CD14-positive monocyte (primary cell): ENCODE results near the gene SLC44A4. TPM values are rescaled to one million over a fixed set of nuclear protein-coding genes. Genes with fewer than 3 reads are reported as not detected.
A peak's percentile ranks its signal among the peaks of the same experiment; 100 is the strongest.

Experiments used
- DNase-seq, 3 donors: peaks; one replicate each; pipeline ENCODE4 v3.0.0-alpha.2; 2011 to 2022
- H2AFZ ChIP-seq: 2 replicates; pipeline ENCODE4 v1.6.0; 2012; ENCODE audit warnings: mild to moderate bottlenecking, low read depth, low read length, inconsistent platforms; ENCODE audit not compliant: insufficient read depth, poor library complexity, severe bottlenecking
- H3K27ac ChIP-seq, 2 donors: 1 replicate in 1 of 2; 2 replicates in 1 of 2; pipeline ENCODE4 v1.5.1; 2012 to 2013; ENCODE audit warnings: low read length in 2 of 2, control low read depth in 1 of 2, inconsistent platforms in 1 of 2, low read depth in 1 of 2, mild to moderate bottlenecking in 1 of 2
- H3K27me3 ChIP-seq, 2 donors: one replicate each; pipeline versions ENCODE4 v1.6.0 to v1.6.1; 2011 to 2013; ENCODE audit warnings: low read length in 2 of 2; ENCODE audit not compliant: control insufficient read depth in 2 of 2, insufficient read depth in 2 of 2
- H3K36me3 ChIP-seq, 2 donors: replicated peaks in 1 of 2; 1 replicate in 1 of 2; 2 replicates in 1 of 2; pipeline versions ENCODE4 v1.5.1 to v1.6.1; 2012 to 2013; ENCODE audit warnings: low read length in 2 of 2, control low read depth in 1 of 2, inconsistent platforms in 1 of 2, mild to moderate bottlenecking in 1 of 2; ENCODE audit not compliant: insufficient read depth in 2 of 2, control insufficient read depth in 1 of 2
- H3K4me1 ChIP-seq, 2 donors: 1 replicate in 1 of 2; 2 replicates in 1 of 2; pipeline versions ENCODE4 v1.5.1 to v1.6.1; 2012 to 2013; ENCODE audit warnings: low read length in 2 of 2, control low read depth in 1 of 2, inconsistent platforms in 1 of 2, mild to moderate bottlenecking in 1 of 2, moderate library complexity in 1 of 2; ENCODE audit not compliant: insufficient read depth in 2 of 2, control insufficient read depth in 1 of 2
- H3K4me2 ChIP-seq: replicated peaks from 2 replicates; pipeline ENCODE3; 2012; ENCODE audit warnings: low read length, moderate library complexity, mild to moderate bottlenecking; ENCODE audit not compliant: poor library complexity, severe bottlenecking; ENCODE audit errors: extremely low read depth
- H3K4me3 ChIP-seq, 3 experiments: fragments of 200-600 bp in 1 of 3; sonication (generic) in 1 of 3; replicated peaks in 1 of 3; 1 replicate in 2 of 3; 2 replicates in 1 of 3; pipeline ENCODE4 v1.5.1; 2011 to 2013; ENCODE audit warnings: low read length in 3 of 3, mild to moderate bottlenecking in 3 of 3, control low read depth in 2 of 3, low read depth in 2 of 3, inconsistent platforms in 1 of 3, moderate library complexity in 1 of 3
- H3K79me2 ChIP-seq: 2 replicates; pipeline ENCODE4 v1.6.0; 2012; ENCODE audit warnings: mild to moderate bottlenecking, control low read depth, inconsistent platforms, low read length, moderate library complexity; ENCODE audit not compliant: insufficient read depth
- H3K9ac ChIP-seq: 2 replicates; pipeline ENCODE4 v1.6.0; 2017; ENCODE audit warnings: low read length, mild to moderate bottlenecking; ENCODE audit not compliant: insufficient read depth, poor library complexity, severe bottlenecking
- H3K9me3 ChIP-seq, 2 donors: replicated peaks in 1 of 2; 1 replicate in 1 of 2; 2 replicates in 1 of 2; pipeline versions ENCODE4 v1.5.1 to v1.6.1; 2012 to 2013; ENCODE audit warnings: low read length in 2 of 2, control low read depth in 1 of 2; ENCODE audit not compliant: control insufficient read depth in 1 of 2, insufficient read depth in 1 of 2
- H4K20me1 ChIP-seq: 2 replicates; pipeline ENCODE4 v1.6.0; 2012; ENCODE audit warnings: mild to moderate bottlenecking, low read length, control low read depth, moderate library complexity; ENCODE audit not compliant: insufficient read depth
- H3K27ac Mint-ChIP-seq, 7 donors: one replicate each; pipeline ENCODE4 v1.8.0; 2020; ENCODE audit warnings: mild to moderate bottlenecking in 7 of 7, mixed read lengths in 7 of 7, moderate library complexity in 6 of 7, inconsistent platforms in 2 of 7
- H3K27me3 Mint-ChIP-seq, 3 donors: one replicate each; pipeline ENCODE4 v1.8.0; 2021 to 2022; ENCODE audit warnings: low read depth in 3 of 3, mild to moderate bottlenecking in 3 of 3, mixed read lengths in 3 of 3, moderate library complexity in 3 of 3, inconsistent platforms in 1 of 3
- H3K36me3 Mint-ChIP-seq, 2 donors: one replicate each; pipeline ENCODE4 v1.8.0; 2020; ENCODE audit warnings: mixed read lengths in 2 of 2, inconsistent platforms in 1 of 2, mild to moderate bottlenecking in 1 of 2
- H3K4me1 Mint-ChIP-seq: one replicate; pipeline ENCODE4 v1.8.0; 2020; ENCODE audit warnings: mild to moderate bottlenecking, mixed read lengths
- H3K4me3 Mint-ChIP-seq, 2 donors: one replicate each; pipeline ENCODE4 v1.8.0; 2020; ENCODE audit warnings: mild to moderate bottlenecking in 2 of 2, mixed read lengths in 2 of 2, moderate library complexity in 1 of 2
- H3K9me3 Mint-ChIP-seq, 7 donors: one replicate each; pipeline ENCODE4 v1.8.0; 2020 to 2022; ENCODE audit warnings: mixed read lengths in 7 of 7, mild to moderate bottlenecking in 6 of 7, moderate library complexity in 6 of 7, inconsistent platforms in 2 of 7
- WGBS: methylation state at CpG from one replicate; pipeline ENCODE4 v1.1.5; 2013; ENCODE audit warnings: missing lambda C conversion rate; ENCODE audit not compliant: insufficient coverage; 5-methylcytosine and 5-hydroxymethylcytosine counted together
- intact Hi-C, 2 donors: fragments of 100-400 bp; cut with micrococcal nuclease; formaldehyde crosslinking; loops; one replicate each; pipeline versions ENCODE4 v1.15.0 to v1.15.1; 2023
- polyA plus RNA-seq, 3 donors: library from polyadenylated mRNA; depleted of rRNA in 1 of 3; unstranded in 2 of 3; stranded (reverse) in 1 of 3; fragments of 300-500 nt in 2 of 3; fragments of >200 nt in 1 of 3; fragmentation: Illumina TruSeq in 2 of 3; gene quantifications; 1 replicate in 2 of 3; 2 replicates in 1 of 3; pipeline ENCODE4 v1.2.3, GENCODE V29; 2012 to 2021
- TF ChIP-seq, protein P1 (sequence below): fragments of 200-600 bp; IDR thresholded peaks from one replicate; pipeline ENCODE4 v1.8.0; 2022; ENCODE audit warnings: antibody characterized with exemption, mild to moderate bottlenecking

The SLC44A4 gene
- polyA plus RNA-seq, 3 donors, result 0.09 TPM; not detected in 2

DNA sequence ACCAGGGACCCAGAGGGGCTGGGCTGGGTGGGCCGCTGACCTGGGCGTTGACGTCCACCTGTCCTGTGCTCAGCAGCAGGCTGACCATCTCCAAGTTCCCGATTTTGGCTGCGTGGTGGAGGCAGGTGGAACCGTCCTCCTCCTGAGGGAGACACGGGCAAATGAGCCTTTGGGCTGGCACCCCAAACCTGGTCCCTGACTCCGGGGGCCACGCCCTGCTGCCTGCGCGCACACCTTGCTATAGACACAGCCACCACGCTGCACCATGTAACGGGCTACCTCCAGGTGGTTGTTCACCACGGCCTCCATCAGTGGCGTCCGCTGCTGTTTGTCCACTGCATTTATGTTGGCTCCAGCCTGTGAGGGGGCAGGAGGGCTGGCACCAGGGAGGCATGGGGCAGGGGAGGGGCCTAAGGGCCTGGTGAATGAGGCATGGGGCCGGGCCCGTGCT lies 7.8 kb upstream of the SLC44A4 start:
- Histone ChIP-seq H3K4me1 (no peaks in the 10 kb centered on the region), H2AFZ (no peak overlapping the region), H3K27me3 (no peaks in the 10 kb centered on the region), H3K9me3 (no peaks in the 10 kb centered on the region), H4K20me1 (no peaks in the 10 kb centered on the region), H3K36me3 (peaks cover 81 to 89% of the 10 kb centered on the region in 2 donors), H3K4me2 (no peak overlapping the region), H3K79me2 (no peaks in the 10 kb centered on the region), H3K4me3 (no peak overlapping the region), H3K9ac (no peak overlapping the region), H3K27ac (no peak overlapping the region)
- Mint-ChIP-seq H3K36me3 (peaks cover 74 to 90% of the 10 kb centered on the region in 2 donors), H3K4me1 (peaks cover 2% of the 10 kb centered on the region), H3K27me3 (no peaks in the 10 kb centered on the region), H3K4me3 (no peak overlapping the region), H3K27ac (peak overlapping the region in 2 of 7 donors; percentile 4 to 33), H3K9me3 (peaks cover 0 to 1% (median 0%) of the 10 kb centered on the region in 7 donors)
- over 99% methylated on average over 17 of the region's 18 CpGs for WGBS
- TF ChIP-seq, protein P1, sequence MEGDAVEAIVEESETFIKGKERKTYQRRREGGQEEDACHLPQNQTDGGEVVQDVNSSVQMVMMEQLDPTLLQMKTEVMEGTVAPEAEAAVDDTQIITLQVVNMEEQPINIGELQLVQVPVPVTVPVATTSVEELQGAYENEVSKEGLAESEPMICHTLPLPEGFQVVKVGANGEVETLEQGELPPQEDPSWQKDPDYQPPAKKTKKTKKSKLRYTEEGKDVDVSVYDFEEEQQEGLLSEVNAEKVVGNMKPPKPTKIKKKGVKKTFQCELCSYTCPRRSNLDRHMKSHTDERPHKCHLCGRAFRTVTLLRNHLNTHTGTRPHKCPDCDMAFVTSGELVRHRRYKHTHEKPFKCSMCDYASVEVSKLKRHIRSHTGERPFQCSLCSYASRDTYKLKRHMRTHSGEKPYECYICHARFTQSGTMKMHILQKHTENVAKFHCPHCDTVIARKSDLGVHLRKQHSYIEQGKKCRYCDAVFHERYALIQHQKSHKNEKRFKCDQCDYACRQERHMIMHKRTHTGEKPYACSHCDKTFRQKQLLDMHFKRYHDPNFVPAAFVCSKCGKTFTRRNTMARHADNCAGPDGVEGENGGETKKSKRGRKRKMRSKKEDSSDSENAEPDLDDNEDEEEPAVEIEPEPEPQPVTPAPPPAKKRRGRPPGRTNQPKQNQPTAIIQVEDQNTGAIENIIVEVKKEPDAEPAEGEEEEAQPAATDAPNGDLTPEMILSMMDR, result no peak
- intact Hi-C loops, result no loop called here
- DNase-seq, result no peak

GRCh38 chr6:31884528-31885035 lies 5.8 kb upstream of the SLC44A4 start:
- H3K4me3 Mint-ChIP-seq, result no peak overlapping the region
- peaks cover 0 to 1% (median 0%) of the 10 kb centered on the region in 7 donors for H3K9me3 Mint-ChIP-seq
- Histone ChIP-seq H3K4me3 (no peak overlapping the region), H4K20me1 (no peaks in the 10 kb centered on the region), H3K9ac (no peak overlapping the region), H3K36me3 (peaks cover 91 to 96% of the 10 kb centered on the region in 2 donors), H3K4me1 (no peaks in the 10 kb centered on the region), H3K27me3 (no peaks in the 10 kb centered on the region), H3K4me2 (no peak overlapping the region), H2AFZ (no peak overlapping the region), H3K27ac (no peak overlapping the region), H3K79me2 (no peaks in the 10 kb centered on the region), H3K9me3 (no peaks in the 10 kb centered on the region)
- intact Hi-C loops, result no loop called here
- no peak overlapping the region for H3K27ac Mint-ChIP-seq
- H3K27me3 Mint-ChIP-seq, result no peaks in the 10 kb centered on the region
- TF ChIP-seq, protein P1, result no peak
- peaks cover 2% of the 10 kb centered on the region for H3K4me1 Mint-ChIP-seq
- 97% methylated on average over 12 of the region's 22 CpGs for WGBS
- H3K36me3 Mint-ChIP-seq, result peaks cover 79 to 93% of the 10 kb centered on the region in 2 donors
- no peak for DNase-seq
